HG02885 (cell line): ENCODE data around the gene MED13L.
"Not testable (repeated sequence)": the region's sequence is repeated elsewhere in the genome, so short reads cannot be mapped to it uniquely, and the experiment has no call there.

Source experiments
- ATAC-seq: cut with Tn5 transposase; IDR thresholded peaks from one replicate; pipeline ENCODE4 v1.9.1; 2021; ENCODE audit warnings: mild to moderate bottlenecking; ENCODE audit not compliant: unreplicated experiment, poor library complexity

MED13L gene

DNA sequence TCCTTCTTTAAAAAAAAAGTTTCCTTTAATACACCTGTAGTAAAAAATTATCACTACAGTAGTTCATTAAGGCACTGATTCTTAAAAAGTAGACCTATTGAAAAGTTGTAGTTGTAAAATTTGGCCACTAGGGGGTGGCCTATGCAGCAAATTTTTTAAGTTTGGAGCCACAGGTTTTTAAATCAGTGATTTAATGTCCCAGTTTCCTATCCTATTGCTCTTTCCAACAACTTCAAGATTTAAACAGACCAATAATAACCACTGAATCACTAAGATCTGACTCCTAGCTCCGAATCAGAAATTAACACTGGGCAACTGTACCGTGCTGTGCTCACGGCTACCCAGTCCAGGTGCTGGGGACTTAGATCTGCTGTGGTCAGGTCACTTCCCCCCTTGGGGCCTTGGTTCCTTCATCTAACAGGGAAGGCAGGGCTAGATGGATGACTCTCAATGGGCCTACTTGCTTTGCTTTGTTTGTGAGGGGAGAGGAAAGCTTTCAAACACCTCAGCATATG lies 279.3 kb downstream of the MED13L start:
- ATAC-seq, result peak; percentile 49

DNA sequence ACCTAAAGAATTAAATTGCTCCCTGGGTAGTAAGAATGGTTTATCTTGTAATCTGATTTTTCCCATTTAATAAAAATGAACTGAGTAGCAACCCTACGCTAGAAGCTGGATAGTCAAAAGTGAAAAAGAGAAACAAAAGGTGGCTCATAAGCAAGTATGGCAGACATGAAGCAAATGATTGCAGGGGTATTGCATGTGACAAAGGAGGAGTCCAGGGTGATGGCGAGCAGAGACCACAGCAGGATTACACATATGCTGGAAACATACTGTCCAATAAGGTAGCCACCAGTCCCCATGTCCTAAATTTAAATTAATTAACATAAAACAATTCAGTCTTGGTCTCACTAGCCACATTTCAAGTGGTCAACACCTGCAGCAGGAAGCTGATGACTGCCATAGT lies 283.8 kb downstream of the MED13L start:
- no peak for ATAC-seq

DNA sequence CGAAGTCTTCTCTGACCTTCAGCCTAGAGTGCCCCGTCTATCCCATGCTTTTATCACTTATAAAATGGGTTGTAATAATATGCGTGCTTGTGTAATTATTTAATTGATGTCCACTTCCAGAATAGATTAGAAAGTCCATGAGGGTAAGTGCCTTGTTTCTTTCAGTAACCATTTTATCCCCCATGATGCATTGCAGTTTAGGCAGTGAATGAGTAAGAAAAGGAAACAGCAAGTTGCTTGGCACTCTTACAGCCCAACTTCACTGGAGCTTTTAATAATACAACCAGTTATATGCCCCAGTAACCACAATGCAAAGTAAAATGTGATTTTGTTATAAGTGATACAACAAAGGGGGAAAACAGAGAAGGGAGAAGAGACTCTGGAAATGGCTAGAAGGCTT lies 287.3 kb downstream of the MED13L start:
- no peak for ATAC-seq

DNA sequence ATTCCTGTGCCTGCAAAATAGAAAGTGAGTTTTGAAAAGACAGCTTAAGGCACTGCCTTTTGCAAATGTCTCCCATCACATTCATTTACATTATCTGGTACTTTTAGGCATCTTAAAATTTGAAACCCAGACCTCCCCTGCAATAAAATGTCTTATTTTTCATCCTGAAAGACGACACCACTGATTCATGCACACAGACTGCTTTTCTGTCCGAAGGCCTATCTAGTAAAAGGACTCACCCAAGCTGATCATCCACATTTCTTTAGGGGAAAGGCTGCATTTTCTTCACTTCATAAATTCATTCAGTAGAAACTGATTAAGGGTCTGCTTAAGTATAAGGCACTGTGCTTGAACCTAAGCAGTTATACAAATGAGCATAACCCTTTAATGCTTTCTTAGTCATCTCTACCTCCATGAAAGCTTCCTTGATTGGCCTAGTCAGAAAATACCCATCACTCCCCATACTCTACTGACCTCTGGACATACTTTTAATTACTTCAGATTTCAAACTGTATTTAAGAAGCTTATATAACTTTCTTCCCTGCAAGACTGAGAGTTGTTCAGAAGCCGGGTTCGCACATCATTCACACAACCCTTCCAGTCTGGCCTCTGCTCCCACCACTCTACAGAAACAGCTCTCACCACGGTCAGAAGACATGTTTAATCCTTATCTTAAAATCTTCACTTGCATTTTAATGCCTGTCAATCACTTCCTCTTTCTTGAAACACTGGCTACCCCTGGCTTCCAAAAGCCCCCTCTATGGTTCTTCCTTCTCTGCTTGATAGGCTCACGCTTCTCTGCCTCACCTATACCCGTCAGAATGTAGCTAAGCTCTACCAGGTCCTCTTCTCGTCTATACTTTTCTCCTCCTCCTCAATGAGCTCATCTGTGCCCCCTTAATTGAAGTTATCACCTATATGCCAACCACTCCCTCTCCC lies 288.6 kb downstream of the MED13L start:
- no peak for ATAC-seq

DNA sequence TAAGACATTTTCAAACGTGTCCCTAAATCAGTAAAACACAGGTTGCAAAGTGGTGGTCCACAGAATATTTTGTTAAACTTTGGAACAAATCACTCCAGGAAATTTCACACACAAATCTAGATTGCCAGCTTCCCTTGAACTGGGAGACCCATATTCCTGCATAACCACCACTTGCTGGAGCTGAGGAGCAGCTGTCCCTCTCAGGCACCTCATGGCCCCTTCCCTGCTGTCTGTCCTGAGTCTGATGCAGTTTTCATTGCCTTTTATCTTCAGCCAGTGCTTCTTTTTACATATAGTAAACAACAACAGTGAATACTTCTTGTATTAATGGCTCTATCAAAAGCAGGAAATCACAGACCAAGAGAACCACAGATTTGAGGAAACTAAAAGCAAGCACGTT lies 289.3 kb downstream of the MED13L start:
- ATAC-seq, result no peak

DNA sequence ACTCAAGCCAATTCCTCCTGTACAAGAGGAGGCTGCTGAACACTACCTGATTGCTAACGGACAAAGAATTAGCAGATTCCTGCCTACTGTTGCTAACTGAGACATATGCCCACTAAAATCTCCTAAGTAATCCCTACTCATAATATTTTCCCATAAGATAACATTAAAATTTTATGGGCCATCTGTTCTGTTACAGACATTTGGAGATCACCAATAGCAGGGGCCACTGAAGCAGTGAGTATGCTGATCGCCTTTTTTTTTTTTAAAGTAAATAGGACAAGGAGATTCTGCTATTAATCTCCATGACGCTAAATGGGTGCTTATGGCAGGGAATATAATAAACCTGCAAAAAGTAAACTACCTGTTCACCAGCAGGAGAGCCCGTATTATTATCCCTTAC lies 292.9 kb downstream of the MED13L start:
- no peak for ATAC-seq

DNA sequence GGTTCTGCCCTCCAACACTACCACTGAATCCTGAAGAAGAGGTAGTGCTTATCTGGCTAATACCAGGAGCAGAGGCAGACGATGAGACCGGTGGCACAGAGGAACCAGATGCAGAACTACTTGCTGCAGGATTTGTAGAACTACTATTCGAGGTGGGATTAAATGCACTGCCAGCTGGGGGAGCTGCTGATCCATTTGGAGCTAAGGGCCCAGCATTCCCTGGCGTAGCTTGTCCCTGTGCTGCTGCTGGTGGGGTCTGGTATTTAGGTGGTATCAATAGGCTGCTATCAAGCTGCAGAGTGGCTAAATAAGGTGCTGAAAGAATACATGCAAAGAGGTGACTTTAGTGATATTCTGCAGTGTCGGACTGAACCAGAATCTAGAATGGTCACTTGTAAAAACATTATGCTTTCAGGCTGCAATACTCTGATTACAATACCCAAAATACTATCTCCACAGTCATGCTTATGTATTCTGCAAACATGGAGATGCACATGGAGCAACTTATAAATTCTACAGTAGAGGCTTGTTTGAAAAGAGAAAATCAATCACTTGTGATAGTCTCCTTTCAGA lies 294.2 kb downstream of the MED13L start:
- no peak for ATAC-seq

DNA sequence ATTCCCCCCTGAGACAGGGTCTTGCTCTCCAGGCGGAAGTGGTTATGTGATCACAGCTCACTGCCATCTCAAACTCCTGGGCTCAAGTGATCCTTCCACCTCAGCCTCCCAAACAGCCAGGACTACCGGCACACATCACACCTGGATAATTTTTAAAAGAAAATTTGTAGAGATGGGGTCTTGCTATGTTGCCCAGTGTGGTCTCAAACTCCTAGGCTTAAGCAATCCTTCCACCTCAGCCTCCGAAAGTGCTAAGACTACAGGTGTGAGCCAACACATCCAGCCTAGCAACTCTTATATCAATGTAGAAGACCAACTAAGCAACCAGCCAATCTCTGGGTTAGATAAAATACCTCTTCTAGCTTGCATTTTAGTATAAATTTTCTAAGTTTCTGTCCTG lies 297.2 kb downstream of the MED13L start:
- no peak for ATAC-seq

DNA sequence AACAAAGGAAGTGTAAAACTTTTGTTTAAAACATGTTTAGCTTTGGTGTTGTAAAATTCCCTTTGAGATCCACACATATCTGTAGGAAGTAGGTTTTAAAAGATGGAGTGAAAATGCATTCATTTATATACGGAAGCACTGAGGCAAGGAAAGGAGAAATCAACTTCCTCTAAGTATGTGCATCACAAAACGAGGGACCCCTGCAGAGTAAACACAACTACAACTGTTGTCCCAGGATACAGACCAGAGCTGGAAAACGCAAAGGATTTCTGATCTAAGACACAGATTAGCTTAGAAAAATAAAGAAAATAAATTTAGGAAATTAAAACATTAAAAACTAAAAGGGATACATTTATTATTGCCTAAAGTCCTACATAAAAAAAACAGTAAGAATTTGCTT lies 297.6 kb downstream of the MED13L start:
- no peak for ATAC-seq

DNA sequence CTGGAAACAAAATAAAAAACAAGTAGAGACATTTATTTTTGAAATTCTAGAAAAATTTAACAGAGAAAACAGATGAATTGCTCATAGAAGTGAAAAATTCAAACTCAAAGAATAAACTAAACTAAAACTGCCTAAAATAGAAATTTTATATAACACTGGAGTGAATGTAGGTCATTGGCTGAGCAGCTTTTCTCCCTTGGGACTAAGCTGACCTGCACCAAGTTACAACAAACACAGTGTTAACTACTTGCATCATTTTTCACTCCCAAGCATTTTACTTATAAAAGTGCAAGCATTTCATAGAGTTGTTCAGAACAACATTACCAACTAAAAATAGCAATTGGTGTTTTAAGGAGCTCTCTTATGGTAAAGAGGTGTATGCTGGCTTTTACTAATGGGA lies 298.1 kb downstream of the MED13L start:
- ATAC-seq, result no peak

DNA sequence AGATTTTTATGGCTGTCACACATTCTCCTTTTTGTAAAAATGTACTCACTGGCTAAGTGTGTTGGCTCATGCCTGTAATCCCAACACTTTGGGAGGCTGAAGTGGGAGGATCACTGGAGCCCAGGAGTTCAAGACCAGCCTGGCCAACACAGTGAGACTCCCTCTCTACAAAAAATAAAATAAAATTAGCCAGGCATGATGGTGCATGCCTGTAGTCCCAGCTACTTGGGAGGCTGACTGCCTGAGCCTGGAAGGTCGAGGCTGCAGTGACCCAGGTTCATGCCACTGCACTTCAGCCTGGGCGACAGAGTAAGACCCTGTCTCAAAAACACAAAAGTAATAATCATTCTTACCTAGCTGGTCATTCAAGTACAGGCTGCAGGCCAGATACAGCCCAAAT lies 300.7 kb downstream of the MED13L start:
- not testable (repeated sequence) for ATAC-seq

DNA sequence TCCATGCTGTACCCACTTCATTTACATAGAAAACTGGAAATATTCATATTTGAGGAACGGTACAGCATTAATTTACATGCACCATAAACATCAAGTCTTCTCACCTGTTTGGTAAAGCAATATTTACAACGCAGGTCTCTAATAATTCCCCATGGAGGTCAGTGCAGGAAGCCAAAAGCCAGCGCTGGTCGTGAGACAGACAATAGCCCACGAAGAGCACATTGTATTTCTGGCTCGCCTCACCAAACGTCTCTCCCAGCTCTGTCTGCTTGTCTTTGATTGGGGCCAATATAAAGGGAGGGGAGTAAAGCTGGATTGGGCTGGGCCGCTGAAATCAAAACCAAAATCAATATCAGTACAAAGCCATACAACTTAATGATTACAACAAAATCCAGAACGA lies 302.1 kb downstream of the MED13L start:
- no peak for ATAC-seq

DNA sequence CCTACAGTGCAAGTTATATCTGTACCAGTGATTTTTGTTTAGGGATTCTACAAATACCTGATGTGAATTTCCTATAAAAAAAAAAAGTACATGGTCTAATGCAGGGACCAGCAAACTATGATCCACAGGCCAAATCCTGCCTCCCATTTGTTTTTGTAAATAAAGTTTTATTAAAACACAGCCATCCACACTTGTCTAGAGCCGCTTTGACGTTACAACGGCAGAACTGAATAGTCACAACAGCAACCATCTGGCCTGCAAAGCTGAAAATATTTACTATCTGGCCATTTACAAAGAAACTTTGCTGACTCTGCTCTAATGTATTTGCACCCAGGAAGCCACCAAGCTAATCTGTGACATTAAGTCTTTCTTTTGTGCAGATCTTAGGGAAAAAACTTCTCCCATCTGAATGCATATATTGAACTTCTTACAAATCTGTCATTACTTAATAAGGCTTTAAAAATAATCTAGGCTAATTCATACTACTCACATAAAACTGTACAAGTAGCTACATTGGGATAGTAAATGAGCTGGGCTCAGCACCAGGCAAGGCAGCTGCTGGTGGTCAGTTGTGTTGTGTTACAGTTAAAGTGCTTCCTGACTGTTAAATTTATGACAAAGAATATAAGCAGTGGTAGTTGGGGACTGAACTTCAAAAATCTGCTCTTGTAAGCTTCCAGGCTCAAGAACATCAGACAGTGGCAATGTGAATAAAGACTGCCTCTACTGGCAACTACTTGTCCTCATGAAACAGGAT lies 303.3 kb downstream of the MED13L start:
- ATAC-seq, result no peak

DNA sequence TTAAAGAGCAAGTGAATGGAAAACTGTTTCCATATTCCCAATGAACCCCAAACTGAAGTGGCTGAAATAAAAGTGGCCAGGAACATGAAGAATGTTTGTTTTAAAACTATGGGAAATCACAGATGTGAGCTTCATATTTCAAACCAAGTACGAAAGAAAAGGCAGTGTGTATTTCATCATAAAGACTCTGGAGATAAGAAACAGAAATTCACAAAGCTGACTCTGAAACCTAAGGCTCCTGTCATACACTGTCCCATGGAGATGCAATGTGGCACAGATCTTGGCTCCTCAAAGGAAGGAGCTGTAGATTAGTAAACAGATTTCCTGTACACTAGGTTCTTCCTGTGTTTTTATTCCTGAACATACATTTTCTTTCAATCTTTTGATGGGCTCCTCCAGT lies 304.4 kb downstream of the MED13L start:
- ATAC-seq, result no peak

DNA sequence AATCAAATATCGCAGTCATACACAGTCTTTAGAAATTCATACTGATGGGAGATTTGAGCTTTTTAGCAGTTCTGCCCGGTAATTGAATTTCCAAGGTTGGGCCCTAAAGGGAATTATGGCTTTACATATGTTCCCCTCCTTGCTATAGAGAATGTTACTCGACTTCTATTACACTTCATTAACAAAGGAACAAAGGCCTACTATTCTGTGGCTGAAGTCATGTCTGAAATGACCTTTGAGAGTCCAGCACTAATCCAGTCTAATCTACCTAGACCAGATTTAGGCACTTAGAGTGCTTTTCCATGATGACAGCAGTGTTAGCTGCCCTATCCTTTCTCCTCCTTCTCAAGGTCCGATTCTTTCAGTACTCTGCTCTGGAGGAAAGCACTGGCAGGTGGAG lies 305.3 kb downstream of the MED13L start:
- no peak for ATAC-seq

DNA sequence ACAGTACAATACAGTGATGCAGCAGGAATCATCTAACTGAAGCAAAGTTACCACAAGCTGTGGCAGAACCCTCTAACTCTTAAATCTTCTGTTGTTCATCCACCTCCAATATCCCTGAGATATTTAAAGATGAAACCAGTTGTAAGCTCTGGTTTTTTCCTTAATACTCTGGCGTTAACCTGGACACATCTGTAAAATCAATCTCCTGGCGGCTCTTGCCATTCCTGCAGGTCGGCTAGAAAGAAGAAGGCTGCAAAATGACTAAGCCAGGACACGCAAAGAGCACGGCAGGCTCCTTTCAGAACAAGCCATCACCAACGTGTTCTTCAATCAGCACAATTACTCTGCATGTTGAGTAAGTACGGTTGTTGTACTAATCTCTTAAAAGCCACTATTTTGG lies 309.3 kb downstream of the MED13L start:
- no peak for ATAC-seq

DNA sequence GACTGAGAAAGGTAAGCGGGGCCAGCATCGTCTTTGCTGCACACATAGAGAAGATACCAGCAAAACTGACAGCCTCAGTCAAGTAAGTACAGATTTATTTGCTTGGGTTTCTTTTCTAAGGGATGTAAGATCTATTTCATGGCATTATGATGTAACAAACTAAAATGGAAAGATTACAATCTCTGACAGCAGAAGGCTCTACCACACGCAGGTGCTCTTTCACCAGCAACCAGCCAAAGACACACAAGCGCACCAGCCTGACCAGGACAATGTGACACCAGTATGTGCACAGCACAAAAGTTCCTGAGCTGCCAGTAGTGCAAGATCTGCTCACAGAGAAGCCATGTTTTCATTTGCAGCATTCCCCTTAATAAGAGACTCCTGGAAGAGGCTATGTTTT lies 311.1 kb downstream of the MED13L start:
- ATAC-seq, result no peak

DNA sequence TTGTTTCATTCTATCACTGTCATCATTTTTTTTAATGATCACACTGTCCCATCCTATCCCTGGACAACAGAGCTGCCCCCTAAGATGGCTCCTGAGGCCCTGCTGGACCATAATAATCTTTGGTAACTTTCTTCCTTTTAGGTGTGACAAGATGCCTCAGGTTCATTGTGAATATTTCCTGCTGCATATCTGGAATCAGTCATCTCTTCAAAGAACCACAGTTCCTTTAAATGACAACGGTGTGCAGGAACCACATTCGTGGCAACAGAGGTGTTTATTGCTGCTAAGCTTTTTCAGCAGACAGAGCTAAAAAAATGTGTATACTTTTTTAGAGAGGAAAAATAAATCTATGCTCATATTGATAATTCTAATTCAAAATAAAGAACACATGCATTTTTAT lies 312.9 kb downstream of the MED13L start:
- ATAC-seq, result no peak

DNA sequence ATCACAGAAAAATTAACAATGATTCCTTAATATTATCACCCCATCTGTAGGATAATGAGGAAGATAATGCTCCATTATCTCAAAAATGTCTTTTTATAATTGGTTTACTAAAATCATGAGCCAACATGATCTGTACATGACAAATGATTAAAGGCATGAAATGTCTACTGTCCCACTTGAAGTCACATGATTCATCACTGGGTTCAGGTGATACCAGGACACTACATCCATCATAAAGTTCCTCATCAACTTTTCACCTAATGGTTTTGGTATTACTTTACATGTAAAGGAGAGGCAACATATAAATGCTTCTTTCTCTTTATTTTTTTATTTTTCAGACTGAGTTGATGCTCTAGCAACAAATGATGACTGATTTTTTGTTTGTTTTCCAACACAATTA lies 313.3 kb downstream of the MED13L start:
- ATAC-seq, result no peak

DNA sequence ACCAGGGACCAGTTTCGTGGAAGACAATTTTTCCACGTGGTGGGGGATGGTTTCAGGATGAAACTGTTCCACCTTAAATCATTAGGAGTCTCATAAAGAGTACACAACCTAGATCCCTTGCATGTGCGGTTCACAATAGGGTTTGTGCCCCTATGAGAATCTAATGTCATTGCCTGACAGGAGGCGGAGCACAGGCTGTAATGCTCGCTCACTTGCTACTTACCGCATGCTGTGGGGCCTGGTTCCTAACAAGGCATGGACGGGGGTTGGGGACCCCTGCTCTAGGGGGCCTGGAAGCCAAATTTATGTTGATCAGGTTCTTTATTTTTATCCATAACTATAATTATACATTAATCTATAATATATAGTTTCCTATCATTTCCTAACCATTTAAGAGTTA lies 315.3 kb downstream of the MED13L start:
- no peak for ATAC-seq
